NB4 (cell line): Measurements from ENCODE around the gene MYD88.
A peak's percentile ranks its signal among the peaks of the same experiment; 100 is the strongest.

Source experiments
- DNase-seq: peaks from one replicate; pipeline ENCODE4 v3.0.0; 2010; ENCODE audit warnings: low read depth
- H3K4me3 ChIP-seq: one replicate; pipeline ENCODE4 v1.5.1; 2011; ENCODE audit warnings: mild to moderate bottlenecking, low read depth, low read length, moderate library complexity
- CTCF ChIP-seq: IDR thresholded peaks from one replicate; pipeline ENCODE4 v1.5.1; 2012; ENCODE audit warnings: low read depth, low read length
- MAX ChIP-seq: IDR thresholded peaks from 2 replicates; pipeline ENCODE4 v1.6.1; 2011; ENCODE audit warnings: low read depth, low read length
- MYC ChIP-seq: IDR thresholded peaks from 2 replicates; pipeline ENCODE4 v1.6.1; 2011; ENCODE audit warnings: low read depth, low read length
- POLR2A ChIP-seq: IDR thresholded peaks from 2 replicates; pipeline ENCODE4 v1.6.1; 2011; ENCODE audit warnings: mild to moderate bottlenecking; ENCODE audit not compliant: insufficient read length; ENCODE audit errors: extremely low read depth

MYD88 gene

GRCh38 chr3:38097446-38098375 is 40.8 kb upstream of the MYD88 start:
- TF ChIP-seq MAX (no peak), MYC (no peak), CTCF (no peak), POLR2A (no peak)
- no peak for DNase-seq
- no peak overlapping the region for H3K4me3 ChIP-seq

- TF ChIP-seq CTCF (no peak), MAX (no peak), POLR2A (no peak), MYC (no peak)
- no peak for DNase-seq
- H3K4me3 ChIP-seq, result no peak overlapping the region
Measured at GRCh38 chr3:38098376-38098723, 40.1 kb upstream of the MYD88 start.

- TF ChIP-seq MAX (no peak), MYC (no peak), CTCF (no peak), POLR2A (no peak)
- DNase-seq, result no peak
- H3K4me3 ChIP-seq, result no peak overlapping the region
Measured at GRCh38 chr3:38099518-38099917, 38.9 kb upstream of the MYD88 start.

GRCh38 chr3:38100498-38100897 is 38.0 kb upstream of the MYD88 start:
- TF ChIP-seq MAX, result no peak
- no peak overlapping the region for H3K4me3 ChIP-seq
- DNase-seq, result no peak

- no peak for TF ChIP-seq POLR2A
- H3K4me3 ChIP-seq, result no peak overlapping the region
- DNase-seq, result peak; percentile 50
Measured at GRCh38 chr3:38101811-38102443, 36.5 kb upstream of the MYD88 start.

GRCh38 chr3:38102444-38102814 is 36.0 kb upstream of the MYD88 start:
- no peak for TF ChIP-seq MYC
- TF ChIP-seq CTCF, result no peak
- no peak for TF ChIP-seq MAX
- TF ChIP-seq POLR2A, result no peak
- no peak overlapping the region for H3K4me3 ChIP-seq
- DNase-seq, result peak; percentile 44
